Lower leg skin (tissue), 4 donors: ENCODE data around the gene TBC1D22A. TPM values are rescaled to one million over a fixed set of nuclear protein-coding genes. Genes with fewer than 3 reads are reported as not detected.

Experiments
- DNase-seq, 2 donors: peaks; one replicate each; pipeline ENCODE4 v3.0.0-alpha.2; 2019; ENCODE audit warnings: low spot score in 2 of 2
- H3K4me3 ChIP-seq: fragments of 200-600 bp; sonication (generic); 2 replicates; pipeline ENCODE4 v1.5.1; 2017; ENCODE audit warnings: mild to moderate bottlenecking, low read depth; ENCODE audit not compliant: poor library complexity, severe bottlenecking
- CTCF ChIP-seq, 3 donors: fragments of 450-650 bp; IDR thresholded peaks; one replicate each; pipeline ENCODE4 v1.5.1; 2016; ENCODE audit warnings: antibody characterized with exemption in 3 of 3, mild to moderate bottlenecking in 3 of 3, moderate library complexity in 2 of 3
- POLR2A ChIP-seq, 2 donors: fragments of 450-650 bp; IDR thresholded peaks; one replicate each; pipeline ENCODE4 v1.6.1; 2016 to 2017; ENCODE audit warnings: antibody characterized with exemption in 2 of 2, mild to moderate bottlenecking in 1 of 2, moderate library complexity in 1 of 2
- WGBS, 2 donors: methylation state at CpG; one replicate each; pipeline ENCODE4 v1.1.5; 2018; 5-methylcytosine and 5-hydroxymethylcytosine counted together
- intact Hi-C: fragments of 100-400 bp; cut with DNase I; formaldehyde crosslinking; loops from one replicate; pipeline ENCODE4 v1.15.0; 2023; ENCODE audit warnings: low total_unique reads
- total RNA-seq, 4 donors: library from RNA; depleted of rRNA; stranded (reverse); fragments of >200 nt; gene quantifications; one replicate each; pipeline ENCODE4 v1.1.0, GENCODE V29; 2016

The TBC1D22A gene
- total RNA-seq, 4 donors from 2014 or later, result 21.8 to 32.3 (median 31.6) TPM

GRCh38 chr22:46739094-46739870 lies 23.2 kb upstream of the TBC1D22A start:
- H3K4me3 ChIP-seq, result no peak overlapping the region
- TF ChIP-seq CTCF (IDR thresholded peaks at IDR 0.05), result no peak
- no peak for TF ChIP-seq POLR2A (IDR thresholded peaks at IDR 0.05)
- intact Hi-C loops, result no loop called here
- peak; percentile 58 to 94 for DNase-seq
- 47 to 55% methylated on average over 16 to 20 of the region's 20 CpGs for WGBS, 2 donors

GRCh38 chr22:46740910-46741780 lies 21.3 kb upstream of the TBC1D22A start:
- no peak overlapping the region for H3K4me3 ChIP-seq
- TF ChIP-seq POLR2A (IDR thresholded peaks at IDR 0.05) (no peak), CTCF (IDR thresholded peaks at IDR 0.05) (no peak)
- intact Hi-C loops, result no loop called here
- WGBS, 2 donors, result 90 to 93% methylated on average over 14 of the region's 14 CpGs
- DNase-seq, result no peak

DNA sequence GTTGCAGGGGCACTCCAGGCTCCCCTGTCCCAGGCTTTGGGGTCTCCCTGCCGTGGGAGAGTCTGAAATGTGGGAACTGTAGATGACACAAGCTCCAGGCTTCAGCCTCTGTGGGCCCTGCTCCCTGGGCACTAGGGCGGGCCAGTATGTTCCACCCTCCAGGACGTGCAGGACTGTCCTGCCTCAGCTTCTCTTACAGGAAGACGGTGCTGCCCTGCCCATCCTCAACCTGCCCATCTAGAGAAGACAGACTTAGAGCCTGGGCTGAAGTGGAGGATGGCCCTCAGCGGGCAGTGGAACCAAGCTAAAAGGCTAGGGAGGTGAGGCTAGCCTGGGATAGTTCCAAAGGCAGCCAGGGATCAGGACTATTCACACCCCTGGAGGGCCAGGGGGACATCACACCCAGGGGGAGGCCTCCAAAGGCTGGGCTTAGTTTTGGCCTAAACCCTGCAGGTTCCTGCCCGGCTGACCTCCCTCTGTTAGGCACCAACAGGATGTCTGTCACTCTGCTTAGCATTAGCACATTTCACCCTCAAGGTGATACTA lies 20.4 kb upstream of the TBC1D22A start:
- WGBS, 2 donors, result 82 to 87% methylated on average over 6 of the region's 6 CpGs
- no peak for DNase-seq
- TF ChIP-seq CTCF (IDR thresholded peaks at IDR 0.05) (no peak), POLR2A (IDR thresholded peaks at IDR 0.05) (no peak)
- H3K4me3 ChIP-seq, result no peak overlapping the region
- intact Hi-C loops, result no loop called here

GRCh38 chr22:46742576-46743221 lies 19.8 kb upstream of the TBC1D22A start:
- DNase-seq, result no peak
- 59 to 67% methylated on average over 6 of the region's 6 CpGs for WGBS, 2 donors
- intact Hi-C loops, result no loop called here
- no peak for TF ChIP-seq CTCF (IDR thresholded peaks at IDR 0.05)
- no peak for TF ChIP-seq POLR2A (IDR thresholded peaks at IDR 0.05)
- no peak overlapping the region for H3K4me3 ChIP-seq

GRCh38 chr22:46744581-46744980 lies 17.9 kb upstream of the TBC1D22A start:
- WGBS, 2 donors, result 88% methylated on average over 6 of the region's 6 CpGs
- no peak for DNase-seq
- TF ChIP-seq CTCF (IDR thresholded peaks at IDR 0.05), result no peak
- no peak for TF ChIP-seq POLR2A (IDR thresholded peaks at IDR 0.05)

More at GRCh38 chr22:46744581-46744980, 17.9 kb upstream of the TBC1D22A start:
- intact Hi-C loops, result no loop called here
- H3K4me3 ChIP-seq, result no peak overlapping the region
